IMR-90 (cell line): ENCODE measurements around the gene RIMBP2. TPM values are rescaled to one million over a fixed set of nuclear protein-coding genes. Genes with fewer than 3 reads are reported as not detected.

ENCODE experiments used
- ATAC-seq: fragments of 200-7000 bp; cut with Tn5 transposase; 2 replicates; pipeline ENCODE4 v1.9.1; 2020; ENCODE audit warnings: low read depth, mild to moderate bottlenecking, moderate library complexity
- BruUV-seq: library from RNA; stranded (reverse); fragments of 400-500 nt; replicated peaks from 2 replicates; lab custom pipeline; 2021; lab: Mats Ljungman, UMichigan
- CTCF ChIA-PET: fragments of 300-600 bp; formaldehyde crosslinking; extraction: SDS; loops from one replicate; lab custom pipeline; 2021; ENCODE audit warnings: antibody characterized with exemption; lab: Yijun Ruan, JAX
- POLR2A ChIA-PET: fragments of 300-600 bp; sonication (Branson Sonifier 250); formaldehyde crosslinking; loops from one replicate; lab custom pipeline; 2022; ENCODE audit warnings: antibody characterized with exemption; ENCODE audit not compliant: unreplicated experiment; lab: Charles Lee
- DNase-seq: peaks from one replicate; pipeline ENCODE4 v3.0.0; 2013
- H2AFZ ChIP-seq: replicated peaks from 2 replicates; pipeline ENCODE3; 2013; ENCODE audit warnings: low read length, mild to moderate bottlenecking; ENCODE audit not compliant: poor library complexity
- H2AK5ac ChIP-seq: 2 replicates; pipeline ENCODE4 v1.6.1; 2013; ENCODE audit warnings: low read depth, low read length, inconsistent platforms
- H2AK9ac ChIP-seq: replicated peaks from 2 replicates; pipeline ENCODE3; 2013; ENCODE audit warnings: mild to moderate bottlenecking, low read depth, low read length, moderate library complexity; ENCODE audit not compliant: poor library complexity
- H2BK120ac ChIP-seq: 2 replicates; pipeline ENCODE4 v1.6.1; 2013; ENCODE audit warnings: low read depth, low read length, inconsistent platforms
- H2BK15ac ChIP-seq: 3 replicates; pipeline ENCODE4 v1.6.1; 2013; ENCODE audit warnings: low read depth, low read length, inconsistent platforms
- H2BK20ac ChIP-seq: 2 replicates; pipeline ENCODE4 v1.6.1; 2013; ENCODE audit warnings: low read depth, mild to moderate bottlenecking, inconsistent platforms, low read length, moderate library complexity
- H2BK5ac ChIP-seq: 2 replicates; pipeline ENCODE4 v1.6.1; 2013; ENCODE audit warnings: mild to moderate bottlenecking, low read depth, low read length, inconsistent platforms; ENCODE audit not compliant: poor library complexity, severe bottlenecking
- H3K14ac ChIP-seq: replicated peaks from 2 replicates; pipeline ENCODE4 v1.6.1; 2013; ENCODE audit warnings: low read depth, low read length, inconsistent platforms
- H3K18ac ChIP-seq: 2 replicates; pipeline ENCODE4 v1.6.1; 2013; ENCODE audit warnings: low read depth, low read length, control low read depth
- H3K23ac ChIP-seq: 2 replicates; pipeline ENCODE4 v1.6.1; 2013; ENCODE audit warnings: low read depth, low read length, inconsistent platforms
- H3K27ac ChIP-seq: 2 replicates; pipeline ENCODE4 v1.5.1; 2013; ENCODE audit warnings: mild to moderate bottlenecking, control low read depth, low read length; ENCODE audit not compliant: insufficient read depth
- H3K27me3 ChIP-seq: 2 replicates; pipeline ENCODE4 v1.6.1; 2013; ENCODE audit warnings: low read length; ENCODE audit not compliant: control insufficient read depth, insufficient read depth
- H3K36me3 ChIP-seq: 2 replicates; pipeline ENCODE4 v1.6.1; 2013; ENCODE audit warnings: low read length, mixed read lengths; ENCODE audit not compliant: control insufficient read depth, insufficient read depth
- H3K4ac ChIP-seq: 2 replicates; pipeline ENCODE4 v1.6.1; 2013; ENCODE audit warnings: low read depth, low read length, inconsistent platforms
- H3K4me1 ChIP-seq: 2 replicates; pipeline ENCODE4 v1.6.1; 2013; ENCODE audit warnings: low read length, mixed read lengths; ENCODE audit not compliant: control insufficient read depth, insufficient read depth
- H3K4me2 ChIP-seq: 2 replicates; pipeline ENCODE4 v1.6.1; 2013; ENCODE audit warnings: low read depth, mild to moderate bottlenecking, control low read depth, low read length, moderate library complexity
- H3K4me3 ChIP-seq: 2 replicates; pipeline ENCODE4 v1.5.1; 2013; ENCODE audit warnings: low read depth, mild to moderate bottlenecking, control low read depth, low read length, moderate library complexity; ENCODE audit not compliant: insufficient read depth
- H3K56ac ChIP-seq: 2 replicates; pipeline ENCODE4 v1.6.1; 2013; ENCODE audit warnings: low read length, inconsistent platforms; ENCODE audit not compliant: insufficient read depth; ENCODE audit errors: extremely low read depth
- H3K79me1 ChIP-seq, 2 experiments: 2 replicates each; pipeline ENCODE4 v1.6.1; 2013; ENCODE audit warnings: low read length in 2 of 2, inconsistent platforms in 1 of 2, low read depth in 1 of 2
- H3K9ac ChIP-seq: 2 replicates; pipeline ENCODE4 v1.6.1; 2013; ENCODE audit warnings: low read depth, low read length, control low read depth
- H3K9me1 ChIP-seq: 2 replicates; pipeline ENCODE4 v1.6.1; 2013; ENCODE audit warnings: low read length, inconsistent platforms; ENCODE audit not compliant: insufficient read depth
- H3K9me3 ChIP-seq: 2 replicates; pipeline ENCODE4 v1.6.1; 2013; ENCODE audit warnings: low read length; ENCODE audit not compliant: control insufficient read depth, insufficient read depth
- H4K20me1 ChIP-seq: 2 replicates; pipeline ENCODE4 v1.6.1; 2013; ENCODE audit warnings: low read length, inconsistent platforms; ENCODE audit not compliant: insufficient read depth
- H4K5ac ChIP-seq: 2 replicates; pipeline ENCODE4 v1.6.1; 2013; ENCODE audit warnings: mild to moderate bottlenecking, low read depth, low read length, control low read depth
- H4K8ac ChIP-seq, 2 experiments: 2 replicates each; pipeline ENCODE4 v1.6.1; 2013; ENCODE audit warnings: low read depth in 2 of 2, low read length in 2 of 2, control low read depth in 1 of 2, inconsistent platforms in 1 of 2
- H4K91ac ChIP-seq: 2 replicates; pipeline ENCODE4 v1.6.1; 2013; ENCODE audit warnings: low read depth, low read length, inconsistent platforms; ENCODE audit not compliant: insufficient read depth
- BHLHE40 ChIP-seq: fragments of 150-350 bp; IDR thresholded peaks from 2 replicates; pipeline ENCODE4 v1.6.1; 2016; ENCODE audit warnings: mild to moderate bottlenecking, low read depth, low read length
- ELK1 ChIP-seq: fragments of 150-350 bp; IDR thresholded peaks from 2 replicates; pipeline ENCODE4 v1.6.1; 2016; ENCODE audit warnings: low read depth, mild to moderate bottlenecking, low read length, moderate library complexity, borderline replicate concordance
- POLR2A ChIP-seq: IDR thresholded peaks from 2 replicates; pipeline ENCODE4 v1.6.1; 2012; ENCODE audit warnings: mild to moderate bottlenecking, low read depth, low read length
- RAD21 ChIP-seq: IDR thresholded peaks from 2 replicates; pipeline ENCODE4 v1.6.1; 2012; ENCODE audit warnings: low read length, improper control_type of control experiment
- WGBS, 2 experiments: methylation state at CpG; one replicate each; pipeline versions ENCODE4 v1.1.5 to v1.1.7; 2013; ENCODE audit warnings: missing lambda C conversion rate in 2 of 2; ENCODE audit not compliant: insufficient read length in 1 of 2; ENCODE audit errors: extremely low coverage in 2 of 2; 5-methylcytosine and 5-hydroxymethylcytosine counted together
- dilution Hi-C: fragments of 300-500 bp; cut with HindIII; formaldehyde crosslinking; loops from one replicate; pipeline ENCODE4 v1.14.3; 2018; ENCODE audit warnings: low sequenced_read_pairs; ENCODE audit not compliant: unreplicated experiment
- in situ Hi-C: fragments of 300-500 bp; cut with MboI; formaldehyde crosslinking; loops from 3 replicates; pipeline ENCODE4 v1.14.3; 2019; ENCODE audit warnings: low sequenced_read_pairs, inconsistent platforms, mixed read lengths
- intact Hi-C: fragments of 100-400 bp; cut with micrococcal nuclease; formaldehyde crosslinking; loops from 2 replicates; pipeline ENCODE4 v1.10.0; 2022
- polyA plus RNA-seq, 3 experiments: library from polyadenylated mRNA; depleted of rRNA; stranded (reverse); fragments of >200 nt; gene quantifications; 2 replicates each; pipeline ENCODE4 v1.2.3, GENCODE V29; 2012; ENCODE audit warnings: low replicate concordance in 1 of 3
- total RNA-seq: library from RNA; depleted of rRNA; stranded (reverse); fragments of >200 nt; gene quantifications from 2 replicates; pipeline ENCODE4 v1.2.3, GENCODE V29; 2012

RIMBP2 gene
- total and polyA plus RNA-seq, 2 of the 4 experiments (the other 2 are of a cell fraction), result not detected

DNA sequence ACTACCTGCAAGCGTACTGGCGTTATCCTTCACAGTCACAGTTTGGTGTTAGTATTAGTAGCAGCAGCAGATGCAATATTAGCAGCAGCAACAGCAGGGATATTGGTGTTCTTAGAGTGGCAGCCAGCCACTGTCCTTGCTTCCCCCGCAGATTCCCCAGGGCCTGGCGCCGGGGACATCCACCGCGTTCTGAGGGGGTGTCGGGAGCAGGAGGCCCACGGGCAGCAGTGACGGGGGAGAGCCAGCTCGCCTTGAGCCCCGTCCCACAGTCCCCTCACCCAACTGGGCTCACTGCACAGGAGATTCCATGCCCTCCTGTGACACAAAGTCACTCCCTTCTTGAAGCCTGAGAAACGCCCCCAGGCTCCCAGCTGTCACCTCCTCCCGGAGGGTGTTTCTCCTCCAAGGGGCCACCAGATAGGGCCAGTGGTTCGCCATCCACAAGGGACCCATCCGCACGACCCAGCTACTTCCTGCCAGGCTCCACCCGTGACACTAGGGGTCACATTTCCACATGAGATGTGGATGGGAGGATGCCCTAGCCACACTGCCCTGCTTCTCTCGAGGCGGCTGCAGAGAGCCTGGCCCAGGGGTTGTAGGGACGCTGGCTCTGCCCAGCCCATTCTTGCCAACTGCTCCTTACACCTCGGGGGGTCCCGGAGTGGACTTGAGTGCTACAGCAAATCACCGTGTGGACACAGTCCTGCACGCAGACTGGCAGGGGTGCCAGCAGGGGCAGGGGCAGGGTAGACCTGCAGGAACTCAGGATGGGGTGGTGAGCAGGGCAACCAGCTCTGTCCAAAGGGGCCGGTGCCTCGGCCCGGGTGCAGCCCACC lies 255.3 kb downstream of the RIMBP2 start (continued):
- TF ChIP-seq POLR2A, result no peak

DNA sequence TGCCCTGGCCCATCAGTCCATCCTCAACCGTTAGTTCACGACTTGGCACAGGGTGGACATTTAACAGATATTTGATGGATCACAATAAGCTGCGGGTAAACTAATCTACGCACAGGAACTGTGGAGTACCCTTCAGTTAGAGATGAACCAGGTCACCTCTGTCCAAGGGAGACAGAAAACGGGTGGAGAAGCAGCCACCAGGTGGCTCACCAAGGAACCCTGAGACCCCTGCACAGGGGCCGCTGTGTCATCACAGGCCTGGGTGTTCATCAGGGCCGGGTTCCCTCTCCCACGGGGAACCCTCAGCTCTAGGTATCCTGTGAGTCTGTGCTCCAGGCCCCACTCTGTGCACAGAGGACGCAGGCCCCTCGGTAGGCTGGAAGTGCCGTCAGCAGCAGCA lies 256.2 kb downstream of the RIMBP2 start:
- no peak overlapping the region for H3K4me3 ChIP-seq
- no peak overlapping the region for H4K91ac ChIP-seq
- no peak overlapping the region for H2AFZ ChIP-seq
- DNase-seq (no peak), ATAC-seq (no peak)
- no peaks in the 10 kb centered on the region for H4K20me1 ChIP-seq
- H3K27ac ChIP-seq, result no peak overlapping the region
- no peak overlapping the region for H3K18ac ChIP-seq
- WGBS, 2 experiments, result 85% methylated on average over 6 of the region's 11 CpGs; no CpG with 5 or more reads in 1 of the 2 experiments
- no peaks in the 10 kb centered on the region for H3K36me3 ChIP-seq
- in situ Hi-C loops (no loop called here), dilution Hi-C loops (no loop called here), intact Hi-C loops (no loop called here)
- no peak overlapping the region for H2BK15ac ChIP-seq
- no peak overlapping the region for H3K4me2 ChIP-seq
- H3K56ac ChIP-seq, result no peak overlapping the region
- no peaks in the 10 kb centered on the region for H3K79me1 ChIP-seq
- no peaks in the 10 kb centered on the region for H3K9me1 ChIP-seq
- no peak overlapping the region for H2BK120ac ChIP-seq
- no peaks in the 10 kb centered on the region for H3K27me3 ChIP-seq
- no peak overlapping the region for H2AK9ac ChIP-seq
- no peaks in the 10 kb centered on the region for H3K4me1 ChIP-seq
- H4K8ac ChIP-seq, result no peak overlapping the region
- no peak overlapping the region for H2BK5ac ChIP-seq
- H4K5ac ChIP-seq, result no peak overlapping the region
- ChIA-PET CTCF (no interaction called here), POLR2A (no interaction called here)
- BruUV-seq, result no TSS peak
- H3K14ac ChIP-seq, result no peak overlapping the region
- H3K9me3 ChIP-seq, result peaks cover 63% of the 10 kb centered on the region
- H3K9ac ChIP-seq, result no peak overlapping the region
- no peak overlapping the region for H3K23ac ChIP-seq
- TF ChIP-seq ELK1, result no peak
- TF ChIP-seq BHLHE40, result no peak
- TF ChIP-seq RAD21, result no peak
- no peak overlapping the region for H3K4ac ChIP-seq
- no peak overlapping the region for H2BK20ac ChIP-seq
- no peak overlapping the region for H2AK5ac ChIP-seq
